ENCODE results near the gene GAS2L2.

- TF ChIP-seq SP1 (IDR thresholded peaks at IDR 0.05) (no peak), CTCF (IDR thresholded peaks at IDR 0.05; ENCODE audit: low read depth, low read length, missing input control) (peak; percentile 93), YY1 (IDR thresholded peaks at IDR 0.05) (no peak), RAD21 (IDR thresholded peaks at IDR 0.05) (peak; percentile 98), ATF3 (IDR thresholded peaks at IDR 0.05) (no peak), EGR1 (IDR thresholded peaks at IDR 0.05; ENCODE audit: low read depth in 2 of 2) (no peak), REST (IDR thresholded peaks at IDR 0.05) (no peak), TAF1 (conservative IDR thresholded peaks at IDR 0.05) (no peak), HNF4A (conservative IDR thresholded peaks at IDR 0.05) (no peak), HNF4G (IDR thresholded peaks at IDR 0.05) (no peak), MAX (IDR thresholded peaks at IDR 0.05) (no peak), JUND (IDR thresholded peaks at IDR 0.05) (no peak), GABPA (IDR thresholded peaks at IDR 0.05 in 1 of 2, conservative IDR thresholded peaks at IDR 0.05 in 1 of 2) (no peak)
Observed at GRCh38 chr17:35747540-35748017, 5.5 kb downstream of the GAS2L2 start.
